Large intestine (tissue), 3 donors: ENCODE data around the gene GLMN. TPM values are rescaled to one million over a fixed set of nuclear protein-coding genes. Genes with fewer than 3 reads are reported as not detected.
"Not testable (repeated sequence)": the region's sequence is repeated elsewhere in the genome, so short reads cannot be mapped to it uniquely, and the experiment has no call there.

Experiments
- DNase-seq, 2 donors: peaks; one replicate each; pipeline versions ENCODE4 v3.0.0 to v3.0.0-alpha.2; 2013
- H3K27ac ChIP-seq: one replicate; pipeline ENCODE4 v1.5.1; 2013; ENCODE audit warnings: low read length
- H3K27me3 ChIP-seq: 2 replicates; pipeline ENCODE4 v1.6.1; 2013; ENCODE audit warnings: low read length; ENCODE audit not compliant: control insufficient read depth, insufficient read depth
- H3K36me3 ChIP-seq: 2 replicates; pipeline ENCODE4 v1.6.1; 2013; ENCODE audit warnings: low read length; ENCODE audit not compliant: control insufficient read depth, insufficient read depth
- H3K4me1 ChIP-seq: one replicate; pipeline ENCODE4 v1.6.1; 2013; ENCODE audit warnings: low read length; ENCODE audit not compliant: control insufficient read depth, insufficient read depth
- H3K4me3 ChIP-seq: one replicate; pipeline ENCODE4 v1.5.1; 2013; ENCODE audit warnings: low read length
- H3K9me3 ChIP-seq: one replicate; pipeline ENCODE4 v1.6.1; 2013; ENCODE audit warnings: mild to moderate bottlenecking, low read depth, low read length, moderate library complexity; ENCODE audit not compliant: control insufficient read depth
- WGBS: methylation state at CpG from one replicate; pipeline ENCODE4 v1.1.5; 2013; ENCODE audit warnings: low lambda C conversion rate; ENCODE audit not compliant: insufficient coverage; 5-methylcytosine and 5-hydroxymethylcytosine counted together
- polyA plus RNA-seq: library from polyadenylated mRNA; unstranded; fragments of 120-200 nt; gene quantifications from one replicate; pipeline ENCODE4 v1.2.1, GENCODE V29; 2013

Gene GLMN
- polyA plus RNA-seq, 1 donor: 17.4 TPM

DNA sequence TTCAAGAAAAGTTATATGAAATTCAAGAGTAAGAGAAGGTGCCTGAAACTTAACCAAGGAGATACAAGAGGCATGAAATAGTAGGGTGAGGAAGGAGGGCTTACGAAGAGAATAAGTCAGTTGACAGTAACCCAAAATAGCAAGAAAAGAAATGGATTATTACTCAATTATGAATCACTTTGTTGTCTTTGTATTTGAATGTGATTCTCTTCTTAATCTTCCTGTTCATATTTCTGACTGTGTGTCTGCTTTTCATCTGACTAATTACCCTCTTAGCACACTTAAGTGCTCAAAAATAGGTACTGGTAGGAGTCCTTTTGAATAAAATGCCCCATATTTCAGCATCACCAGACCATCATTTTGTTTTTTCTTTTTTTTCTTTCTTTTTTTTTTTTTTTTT lies 39.4 kb downstream of the GLMN start:
- Histone ChIP-seq H3K4me1 (no peaks in the 10 kb centered on the region), H3K9me3 (no peaks in the 10 kb centered on the region), H3K4me3 (no peak overlapping the region), H3K36me3 (peaks cover 11% of the 10 kb centered on the region), H3K27me3 (no peaks in the 10 kb centered on the region), H3K27ac (no peak overlapping the region)
- no peak for DNase-seq
- WGBS: 80% methylated on average over 1 of the region's 1 CpG

DNA sequence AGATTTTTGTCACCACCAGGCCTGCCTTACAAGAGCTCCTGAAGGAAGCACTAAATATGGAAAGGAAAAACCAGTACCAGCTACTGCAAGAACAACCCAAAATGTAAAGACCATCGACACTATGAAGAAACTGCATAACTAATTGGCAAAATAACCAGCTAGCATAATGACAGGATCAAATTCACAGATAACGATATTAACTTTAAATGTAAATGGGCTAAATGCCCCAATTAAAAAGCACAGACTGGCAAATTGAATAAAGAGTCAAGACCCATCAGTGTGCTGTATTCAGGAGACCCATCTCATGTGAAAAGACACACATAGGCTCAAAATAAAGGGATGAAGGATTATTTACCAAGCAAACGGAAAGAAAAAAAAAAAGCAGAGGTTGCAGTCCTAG lies 44.1 kb downstream of the GLMN start:
- H3K4me3 ChIP-seq, H3K9me3 ChIP-seq, H3K27ac ChIP-seq, DNase-seq, H3K4me1 ChIP-seq, H3K27me3 ChIP-seq: not testable (repeated sequence)
- H3K36me3 ChIP-seq: peaks cover 12% of the 10 kb centered on the region
- WGBS: 58% methylated on average over 2 of the region's 3 CpGs

DNA sequence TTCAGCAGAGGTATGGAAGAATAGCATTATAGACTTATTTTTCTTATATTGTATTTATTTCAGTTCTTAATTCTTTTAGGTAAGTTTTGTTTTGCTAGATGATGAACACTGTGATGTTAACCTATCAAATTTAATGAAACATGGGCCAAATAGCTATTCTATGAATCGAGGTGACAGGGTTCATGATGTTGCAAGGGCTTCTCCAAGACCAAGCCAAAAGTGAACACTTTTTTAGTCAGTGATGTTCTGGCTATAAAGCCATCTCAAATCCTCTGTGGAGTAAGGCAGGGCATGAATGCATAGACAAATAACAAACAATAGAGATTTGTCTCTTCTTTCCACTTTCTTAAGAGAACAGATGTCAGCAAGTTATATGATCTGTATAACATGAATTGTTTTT lies 54.4 kb downstream of the GLMN start:
- H3K27ac ChIP-seq: no peak overlapping the region
- no peak for DNase-seq
- WGBS: no CpG with 5 or more reads among the region's 1 CpG
- H3K27me3 ChIP-seq: no peaks in the 10 kb centered on the region
- no peaks in the 10 kb centered on the region for H3K4me1 ChIP-seq
- H3K36me3 ChIP-seq: peaks cover 6% of the 10 kb centered on the region
- H3K9me3 ChIP-seq: no peaks in the 10 kb centered on the region
- no peak overlapping the region for H3K4me3 ChIP-seq

DNA sequence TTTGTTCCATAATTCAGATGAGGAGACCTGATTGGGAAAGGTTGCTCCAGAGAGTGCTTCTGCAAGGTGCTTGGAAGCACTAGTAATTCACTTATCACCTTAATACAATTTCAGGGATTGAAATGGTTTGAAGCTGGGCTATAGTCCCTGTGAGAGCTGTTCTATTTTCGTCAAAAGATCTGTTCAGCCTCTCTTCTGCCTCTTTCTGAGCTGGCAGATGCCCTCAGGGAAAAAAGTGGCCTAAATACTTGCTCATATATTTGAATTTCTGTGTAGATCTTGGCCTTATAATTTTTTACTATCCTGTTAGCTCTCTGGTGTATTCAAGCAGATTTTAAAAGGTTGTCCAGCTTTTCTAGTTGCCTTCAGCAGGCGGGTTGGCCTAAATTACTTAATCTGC lies 58.8 kb downstream of the GLMN start:
- whole genome bisulfite sequencing: no CpG with 5 or more reads among the region's 2 CpGs
- no peak overlapping the region for H3K4me3 ChIP-seq
- DNase-seq: no peak
- H3K27ac ChIP-seq: no peak overlapping the region
- no peaks in the 10 kb centered on the region for H3K36me3 ChIP-seq
- H3K27me3 ChIP-seq: no peaks in the 10 kb centered on the region
- no peaks in the 10 kb centered on the region for H3K4me1 ChIP-seq
- no peaks in the 10 kb centered on the region for H3K9me3 ChIP-seq

DNA sequence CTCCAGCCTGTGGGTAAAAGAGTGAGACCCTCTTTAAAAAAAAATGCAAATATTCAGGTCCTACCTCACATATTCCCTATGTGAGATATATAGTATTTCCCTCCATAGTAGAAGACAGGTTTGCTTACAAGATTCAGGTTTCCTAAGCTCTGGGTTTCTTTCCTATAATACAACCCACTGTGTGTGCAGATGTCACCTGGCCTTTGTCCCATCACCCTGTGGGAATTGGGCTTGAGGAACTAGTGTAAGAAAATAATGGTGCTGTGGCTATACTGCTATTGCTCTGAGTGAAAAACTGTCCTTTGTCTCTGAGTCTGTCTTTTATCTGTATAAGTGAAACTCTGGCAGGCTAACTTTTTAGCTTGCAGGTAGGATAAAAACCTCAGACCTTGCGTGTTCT lies 68.1 kb downstream of the GLMN start:
- DNase-seq: no peak
- H3K4me1 ChIP-seq: no peaks in the 10 kb centered on the region
- WGBS: no CpG with 5 or more reads among the region's 1 CpG
- no peaks in the 10 kb centered on the region for H3K27me3 ChIP-seq
- no peak overlapping the region for H3K27ac ChIP-seq
- no peaks in the 10 kb centered on the region for H3K36me3 ChIP-seq
- no peak overlapping the region for H3K4me3 ChIP-seq
- no peaks in the 10 kb centered on the region for H3K9me3 ChIP-seq

DNA sequence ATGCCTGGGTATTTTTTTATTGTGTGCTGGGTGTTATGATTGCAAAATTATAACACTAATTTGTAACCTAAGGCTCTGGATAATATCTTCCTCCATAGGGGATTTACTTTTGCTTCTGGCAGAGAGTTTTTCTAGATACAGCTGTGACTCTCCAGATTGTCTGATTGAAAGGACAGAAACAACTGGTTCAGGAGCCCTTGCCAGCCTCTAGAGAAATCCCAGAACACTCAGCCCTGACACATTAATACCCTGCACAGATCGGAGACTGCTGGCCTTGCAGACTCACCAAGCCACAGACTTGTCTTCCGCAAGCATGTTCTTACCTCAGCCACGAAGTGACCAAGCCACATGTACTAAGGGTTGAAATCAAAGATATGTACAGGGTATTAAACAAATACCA lies 70.4 kb downstream of the GLMN start:
- H3K36me3 ChIP-seq: no peaks in the 10 kb centered on the region
- H3K4me1 ChIP-seq: no peaks in the 10 kb centered on the region
- H3K27ac ChIP-seq: no peak overlapping the region
- no peak overlapping the region for H3K4me3 ChIP-seq
- H3K9me3 ChIP-seq: no peaks in the 10 kb centered on the region
- no peaks in the 10 kb centered on the region for H3K27me3 ChIP-seq
- no peak for DNase-seq
- no CpG with 5 or more reads among the region's 3 CpGs for WGBS

DNA sequence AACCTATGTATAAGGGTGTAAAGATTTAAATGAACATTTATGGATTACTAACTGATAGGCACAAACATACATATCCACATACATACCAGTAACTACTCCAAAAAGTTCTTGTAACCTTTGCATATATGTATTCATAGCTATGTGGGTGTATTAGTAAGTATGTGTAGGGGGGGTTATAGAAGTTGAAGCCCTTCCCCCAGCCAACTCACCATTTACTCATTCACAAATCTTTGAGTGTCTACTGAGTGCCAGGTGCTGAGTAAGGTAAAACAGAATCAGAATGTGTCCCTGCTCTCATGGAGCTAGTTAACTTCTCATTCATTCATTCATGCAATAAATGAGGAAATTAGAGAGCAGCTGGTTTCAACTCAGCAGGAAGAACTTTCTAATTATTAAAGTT lies 79.8 kb downstream of the GLMN start:
- Histone ChIP-seq H3K4me3 (no peak overlapping the region), H3K36me3 (no peaks in the 10 kb centered on the region), H3K9me3 (peaks cover 3% of the 10 kb centered on the region), H3K4me1 (no peaks in the 10 kb centered on the region), H3K27me3 (no peaks in the 10 kb centered on the region), H3K27ac (no peak overlapping the region)
- no peak for DNase-seq

DNA sequence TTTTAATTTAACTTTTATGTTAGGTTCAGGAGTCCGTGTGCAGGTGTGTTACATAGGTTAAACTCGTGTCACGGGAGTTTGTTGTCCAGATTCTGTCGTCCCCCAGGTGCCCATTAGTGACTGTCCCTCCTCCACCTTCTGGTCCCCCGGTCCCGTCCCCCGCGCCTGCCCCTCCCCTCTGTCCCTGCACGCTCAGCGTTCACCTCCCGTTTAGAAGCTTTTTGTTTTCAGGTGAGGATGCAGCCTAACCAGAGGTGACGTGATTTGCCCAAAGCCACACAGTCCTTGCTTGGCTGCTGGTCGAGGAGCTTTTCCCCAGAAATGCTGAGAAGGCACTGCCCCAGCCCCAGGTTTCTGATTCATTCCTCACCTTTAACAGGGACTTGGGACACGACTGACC lies 80.2 kb downstream of the GLMN start:
- no peak overlapping the region for H3K4me3 ChIP-seq
- peaks cover 3% of the 10 kb centered on the region for H3K9me3 ChIP-seq
- no peaks in the 10 kb centered on the region for H3K36me3 ChIP-seq
- H3K27ac ChIP-seq: no peak overlapping the region
- no peaks in the 10 kb centered on the region for H3K4me1 ChIP-seq
- no peaks in the 10 kb centered on the region for H3K27me3 ChIP-seq
- no peak for DNase-seq
- no CpG with 5 or more reads among the region's 14 CpGs for WGBS

DNA sequence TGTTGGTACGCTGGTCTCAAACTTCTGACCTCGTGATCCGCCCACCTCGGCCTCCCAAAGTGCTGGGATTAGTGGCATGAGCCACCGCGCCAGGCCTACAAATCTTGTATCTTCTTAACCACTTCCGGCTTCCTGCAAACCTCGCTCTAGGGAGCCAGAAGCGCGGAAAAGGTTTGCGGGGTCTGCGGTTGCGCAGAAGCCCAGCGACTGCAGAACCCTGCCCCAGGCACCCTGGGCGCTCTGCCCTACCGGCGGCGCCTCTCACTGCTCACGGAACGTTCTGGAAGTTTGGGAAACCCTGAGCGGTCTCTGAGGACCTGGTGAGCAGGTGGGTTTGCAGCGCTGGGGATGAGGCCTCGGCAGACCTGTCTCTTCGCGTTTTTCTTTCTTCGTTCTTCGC lies 81.1 kb downstream of the GLMN start, which contains the start of gene C1orf146:
Gene C1orf146, plus strand, starts transcription at position 195 of the 400 bp plus-strand sequence. CDS start 13,506 bp downstream, outside the sequence.
- H3K4me1 ChIP-seq: no peaks in the 10 kb centered on the region
- WGBS: no CpG with 5 or more reads among the region's 27 CpGs
- no peak within 1 kb of the TSS for H3K4me3 ChIP-seq
- H3K36me3 ChIP-seq: no peaks in the 10 kb centered on the region
- no peak within 1 kb of the TSS for H3K27ac ChIP-seq
- no peaks in the 10 kb centered on the region for H3K27me3 ChIP-seq
- peaks cover 3% of the 10 kb centered on the region for H3K9me3 ChIP-seq
- DNase-seq: no peak

DNA sequence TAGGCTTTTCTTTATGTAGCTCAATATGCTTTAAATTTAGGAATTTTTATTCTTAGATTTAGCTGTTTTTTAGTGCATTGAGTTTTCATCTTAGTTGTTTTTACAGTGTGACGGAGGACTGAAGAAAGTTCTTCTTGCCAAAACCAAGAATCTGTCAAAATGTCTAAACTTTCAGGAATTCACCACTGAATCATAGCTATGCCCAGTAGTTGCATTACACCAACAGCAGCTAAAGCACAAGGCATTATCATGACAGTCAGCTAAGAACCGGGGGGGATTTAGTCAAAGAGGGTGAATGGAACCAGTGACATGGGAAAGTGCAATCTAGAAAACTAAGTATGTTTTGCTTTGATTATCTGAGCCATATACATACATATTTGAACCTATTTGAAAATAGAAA lies 87.6 kb downstream of the GLMN start:
- no peaks in the 10 kb centered on the region for H3K9me3 ChIP-seq
- H3K4me1 ChIP-seq: no peaks in the 10 kb centered on the region
- DNase-seq: no peak
- no peaks in the 10 kb centered on the region for H3K27me3 ChIP-seq
- no peaks in the 10 kb centered on the region for H3K36me3 ChIP-seq
- no CpG with 5 or more reads among the region's 2 CpGs for WGBS
- H3K27ac ChIP-seq: no peak overlapping the region
- no peak overlapping the region for H3K4me3 ChIP-seq

DNA sequence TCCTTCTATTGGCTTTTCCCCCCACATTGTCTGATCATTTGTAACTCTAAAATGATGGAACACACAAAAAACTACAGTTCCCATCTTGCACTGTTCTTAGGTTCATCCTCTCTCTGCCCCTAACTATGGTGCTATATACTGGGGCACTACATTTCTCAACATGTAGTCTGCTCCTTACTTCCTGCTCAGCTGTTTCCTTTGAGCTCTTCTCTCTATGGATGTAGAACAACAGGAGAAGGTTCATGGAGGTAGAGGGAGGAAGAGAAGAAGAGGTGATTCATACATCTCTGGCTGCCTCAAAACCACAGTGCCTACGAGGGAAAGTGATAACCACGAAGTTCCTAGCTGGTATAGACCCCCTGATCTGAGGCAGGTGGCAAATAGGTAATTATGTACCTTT lies 88.1 kb downstream of the GLMN start:
- H3K4me3 ChIP-seq: no peak overlapping the region
- DNase-seq: no peak
- no CpG with 5 or more reads among the region's 2 CpGs for WGBS

More for the DNA sequence above, 88.1 kb downstream of the GLMN start:
- H3K27me3 ChIP-seq: no peaks in the 10 kb centered on the region
- no peaks in the 10 kb centered on the region for H3K9me3 ChIP-seq
- no peak overlapping the region for H3K27ac ChIP-seq
- no peaks in the 10 kb centered on the region for H3K36me3 ChIP-seq
- no peaks in the 10 kb centered on the region for H3K4me1 ChIP-seq
